Endothelial cell of umbilical vein (primary cell): ENCODE results near the gene ELK3. TPM values are rescaled to one million over a fixed set of nuclear protein-coding genes. Genes with fewer than 3 reads are reported as not detected.

Experiments
- BruUV-seq: library from RNA; stranded (reverse); fragments of 400-500 nt; replicated peaks from 2 replicates; lab custom pipeline; 2021; lab: Mats Ljungman, UMichigan
- CTCF ChIA-PET: fragments of 300-600, 350-600 bp; sonication (Branson Sonifier 250); formaldehyde crosslinking; loops from one replicate; lab custom pipeline; 2021; ENCODE audit warnings: antibody characterized with exemption, inconsistent platforms; lab: Charles Lee
- POLR2A ChIA-PET: fragments of 300-600, 350-600 bp; sonication (Branson Sonifier 250); formaldehyde crosslinking; loops from one replicate; lab custom pipeline; 2021; ENCODE audit warnings: antibody characterized with exemption, inconsistent platforms; lab: Charles Lee
- DNase-seq: peaks from one replicate; pipeline ENCODE4 v3.0.0-alpha.2; 2011; ENCODE audit warnings: low read depth, low spot score
- FAIRE-seq: peaks from 2 replicates; lab custom pipeline; 2011; peaks lifted over from hg19 to GRCh38; lab: Jason Lieb, UNC
- H2AFZ ChIP-seq: 2 replicates; pipeline ENCODE4 v1.6.0; 2012; ENCODE audit warnings: low read depth, low read length, control low read depth, inconsistent platforms
- H3K27ac ChIP-seq: 2 replicates; pipeline ENCODE4 v1.5.1; 2011; ENCODE audit warnings: low read depth, mild to moderate bottlenecking, control low read depth, low read length, moderate library complexity; ENCODE audit not compliant: insufficient read depth
- H3K27me3 ChIP-seq, 2 experiments: 2 replicates each; pipeline versions ENCODE4 v1.6.0 to v1.6.1; 2011; ENCODE audit warnings: low read length in 2 of 2, mixed read lengths in 1 of 2; ENCODE audit not compliant: control insufficient read depth in 2 of 2, insufficient read depth in 2 of 2
- H3K36me3 ChIP-seq, 2 experiments: 2 replicates in 1 of 2; 3 replicates in 1 of 2; pipeline ENCODE4 v1.5.1; 2011; ENCODE audit warnings: low read length in 2 of 2, mild to moderate bottlenecking in 1 of 2, moderate library complexity in 1 of 2; ENCODE audit not compliant: control insufficient read depth in 2 of 2, insufficient read depth in 2 of 2; ENCODE audit errors: extremely low read depth in 1 of 2
- H3K4me1 ChIP-seq: 3 replicates; pipeline ENCODE4 v1.5.1; 2011; ENCODE audit warnings: mild to moderate bottlenecking, low read length; ENCODE audit not compliant: control insufficient read depth, insufficient read depth; ENCODE audit errors: extremely low read depth
- H3K4me2 ChIP-seq: 2 replicates; pipeline ENCODE4 v1.6.1; 2011; ENCODE audit warnings: low read length, control low read depth, mixed read lengths; ENCODE audit not compliant: insufficient read depth
- H3K4me3 ChIP-seq, 3 experiments: fragments of 200-600 bp in 1 of 3; sonication (generic), shearing (Covaris generic) in 1 of 3; replicated peaks in 1 of 3; 2 replicates each; pipeline ENCODE4 v1.5.1; 2011 to 2016; ENCODE audit warnings: control low read depth in 3 of 3, low read length in 3 of 3, mild to moderate bottlenecking in 2 of 3, inconsistent platforms in 1 of 3, low read depth in 1 of 3, moderate library complexity in 1 of 3; ENCODE audit not compliant: insufficient read depth in 1 of 3
- H3K79me2 ChIP-seq: 2 replicates; pipeline ENCODE4 v1.6.0; 2012; ENCODE audit warnings: low read length, inconsistent platforms; ENCODE audit not compliant: control insufficient read depth, insufficient read depth
- H3K9ac ChIP-seq: replicated peaks from 2 replicates; pipeline ENCODE3; 2011; ENCODE audit warnings: low read length, control low read depth; ENCODE audit not compliant: insufficient read depth; ENCODE audit errors: extremely low read depth
- H3K9me1 ChIP-seq: replicated peaks from 3 replicates; pipeline ENCODE4 v1.6.0; 2011; ENCODE audit warnings: mild to moderate bottlenecking, low read length; ENCODE audit not compliant: control insufficient read depth, insufficient read depth; ENCODE audit errors: extremely low read depth
- H3K9me3 ChIP-seq: replicated peaks from 2 replicates; pipeline ENCODE4 v1.5.1; 2012; ENCODE audit warnings: low read length, inconsistent platforms; ENCODE audit not compliant: control insufficient read depth, insufficient read depth
- H4K20me1 ChIP-seq: replicated peaks from 2 replicates; pipeline ENCODE3; 2011; ENCODE audit warnings: mild to moderate bottlenecking, low read length; ENCODE audit not compliant: control insufficient read depth, insufficient read depth; ENCODE audit errors: extremely low read depth
- FOS ChIP-seq: IDR thresholded peaks from 2 replicates; pipeline ENCODE4 v1.6.1; 2011; ENCODE audit warnings: mild to moderate bottlenecking, low read length, moderate library complexity, borderline replicate concordance; ENCODE audit not compliant: insufficient read depth
- GATA2 ChIP-seq: IDR thresholded peaks from 2 replicates; pipeline ENCODE4 v1.7.0; 2011; ENCODE audit warnings: low read depth, mild to moderate bottlenecking, moderate library complexity, mixed read lengths, low read length; ENCODE audit not compliant: insufficient read length, insufficient read depth
- JUN ChIP-seq: IDR thresholded peaks from 2 replicates; pipeline ENCODE4 v1.6.1; 2011; ENCODE audit warnings: borderline replicate concordance, low read depth; ENCODE audit not compliant: insufficient read length, insufficient read depth
- MYC ChIP-seq: IDR thresholded peaks from one replicate; pipeline ENCODE4 v1.6.1; 2011; ENCODE audit warnings: mild to moderate bottlenecking, low read depth, low read length
- POLR2A ChIP-seq: IDR thresholded peaks from 2 replicates; pipeline ENCODE4 v1.6.1; 2012; ENCODE audit warnings: low read depth, mild to moderate bottlenecking, control low read depth, low read length
- POLR2AphosphoS5 ChIP-seq: IDR thresholded peaks from 2 replicates; pipeline ENCODE4 v1.6.1; 2012; ENCODE audit warnings: low read depth, mild to moderate bottlenecking, control low read depth, low read length, moderate library complexity; ENCODE audit not compliant: insufficient read depth
- dilution Hi-C: fragments of 300-500 bp; cut with MboI; formaldehyde crosslinking; loops from one replicate; pipeline ENCODE4 v1.15.0; 2019; ENCODE audit warnings: low sequenced_read_pairs; ENCODE audit not compliant: extremely low pct_ligation_motif_present
- intact Hi-C: fragments of 100-400 bp; cut with micrococcal nuclease; formaldehyde crosslinking; loops from one replicate; pipeline ENCODE4 v1.10.0; 2022
- polyA plus RNA-seq, 4 experiments: library from polyadenylated mRNA; depleted of rRNA in 3 of 4; stranded (reverse) in 3 of 4; unstranded in 1 of 4; fragments of >200 nt; gene quantifications; 2 replicates each; pipeline versions ENCODE4 v1.2.1 to v1.2.3, GENCODE V29; 2011 to 2012; ENCODE audit warnings: missing spikeins in 1 of 4
- total RNA-seq: library from RNA; stranded (reverse); gene quantifications from 2 replicates; pipeline ENCODE4 v1.2.3, GENCODE V29; 2021
- TF ChIP-seq, protein P1 (sequence below), 2 donors: IDR thresholded peaks; 1 replicate in 1 of 2; 2 replicates in 1 of 2; pipeline ENCODE4 v1.5.1; 2011; ENCODE audit warnings: low read length in 2 of 2, mild to moderate bottlenecking in 2 of 2, moderate library complexity in 2 of 2, control low read depth in 1 of 2, inconsistent platforms in 1 of 2, low read depth in 1 of 2; ENCODE audit not compliant: insufficient read depth in 1 of 2; ENCODE audit errors: extremely low read depth in 1 of 2
- TF ChIP-seq, protein P2 (sequence below): IDR thresholded peaks from 2 replicates; pipeline ENCODE4 v1.6.1; 2011; ENCODE audit not compliant: insufficient read depth, insufficient read length

Gene ELK3
- total and polyA plus RNA-seq, 2 donors (not counting 3 experiments of a cell fraction or from before 2014, with no cell fraction given): 64.8 to 132 TPM

DNA sequence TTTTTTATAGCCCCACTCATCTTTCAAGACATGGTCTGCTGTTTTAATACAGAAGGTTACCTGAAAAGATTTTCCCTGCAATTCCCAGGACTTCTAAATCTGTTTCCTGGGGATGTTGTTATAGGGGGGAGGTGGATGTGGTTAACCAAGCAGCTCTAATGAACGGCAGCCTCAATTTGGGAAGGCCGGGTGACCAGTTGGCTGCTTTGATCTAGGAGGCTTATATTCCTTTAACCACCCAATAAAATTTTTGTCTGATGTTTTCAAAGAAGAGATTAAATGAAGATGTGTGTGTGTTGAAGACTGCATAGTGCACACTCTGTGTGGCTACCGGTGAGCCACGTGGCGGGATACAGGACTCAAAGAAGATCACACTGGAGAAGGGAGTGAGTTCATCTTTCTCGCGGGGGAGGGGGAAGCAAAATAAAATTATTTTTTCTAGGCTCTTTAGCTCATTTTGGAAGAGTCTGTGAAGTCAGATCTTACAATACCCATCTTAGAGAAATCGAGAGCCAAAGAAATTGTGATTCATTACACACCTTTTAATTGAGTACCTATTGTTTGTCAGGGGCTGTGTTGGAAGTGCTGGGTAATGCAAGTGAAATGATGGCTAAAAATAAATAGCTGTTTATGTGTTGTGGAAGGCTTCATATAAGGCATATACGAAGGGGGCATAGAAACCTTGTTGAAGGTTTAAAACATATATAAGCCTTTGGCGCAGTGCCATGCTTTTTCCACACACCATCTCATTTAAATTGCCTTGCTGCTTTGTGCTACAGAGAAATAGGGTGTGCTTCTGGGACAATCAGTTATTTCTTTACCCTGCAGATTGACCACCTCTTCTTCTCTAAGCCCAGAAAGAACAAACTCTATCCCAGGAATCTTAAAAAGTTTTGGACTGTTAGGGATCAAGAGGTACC, 18.5 kb downstream of the ELK3 start:
- peak overlapping the region; percentile 82 for H3K27ac ChIP-seq
- H3K9me1 ChIP-seq: no peaks in the 10 kb centered on the region
- peaks cover 14 to 16% of the 10 kb centered on the region in 2 experiments for H3K36me3 ChIP-seq
- TF ChIP-seq FOS: no peak
- peak; percentile 8 for TF ChIP-seq POLR2A
- no peak for TF ChIP-seq JUN
- H3K9me3 ChIP-seq: no peaks in the 10 kb centered on the region
- ChIA-PET POLR2A (interaction anchor here (0.6 kb wide), 1 partner anchor 11 kb away, joined by 3 read pairs; no protein-coding TSS in a partner anchor), CTCF (interaction anchor here (0.9 to 2.6 kb wide), 5 partner anchors 16 to 304 kb away, joined by 3 to 12 read pairs (median 5); no protein-coding TSS in a partner anchor)
- peaks cover 98% of the 10 kb centered on the region for H3K79me2 ChIP-seq
- intact Hi-C loops: no loop called here
- FAIRE-seq (no peak), DNase-seq (peak; percentile 31)
- H4K20me1 ChIP-seq: no peaks in the 10 kb centered on the region
- H3K4me3 ChIP-seq: no peak overlapping the region
- H3K9ac ChIP-seq: peak overlapping the region; percentile 62
- dilution Hi-C loops: no loop called here
- H3K4me1 ChIP-seq: peaks cover 97% of the 10 kb centered on the region
- no peaks in the 10 kb centered on the region for H3K27me3 ChIP-seq
- peak overlapping the region; percentile 90 for H3K4me2 ChIP-seq
- no peak overlapping the region for H2AFZ ChIP-seq
- BruUV-seq: no TSS peak

DNA sequence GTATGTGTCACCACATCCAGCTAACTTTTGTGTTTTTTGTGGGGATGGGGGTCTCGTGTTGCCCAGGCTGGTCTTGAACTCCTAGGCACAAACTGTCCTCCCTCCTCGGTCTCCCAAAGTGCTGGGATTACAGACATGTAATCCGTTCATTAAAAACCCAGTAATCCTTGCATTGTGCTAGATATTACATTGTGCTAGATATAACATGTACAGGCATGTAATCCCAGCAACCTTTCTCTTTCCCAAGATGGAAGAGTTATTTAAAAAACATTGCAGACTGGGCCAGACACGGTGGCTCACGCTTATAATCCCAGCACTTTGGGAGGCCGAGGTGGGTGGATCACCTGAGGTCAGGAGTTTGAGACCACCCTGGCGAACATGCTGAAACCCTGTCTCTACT, 19.7 kb downstream of the ELK3 start:
- CTCF ChIA-PET: interaction anchor here (1.6 to 1.8 kb wide), 2 partner anchors 81 to 82 kb away, joined by 7 to 8 read pairs; no protein-coding TSS in a partner anchor
- Histone ChIP-seq H3K27me3 (no peaks in the 10 kb centered on the region), H3K4me1 (peaks cover 95% of the 10 kb centered on the region), H3K9ac (no peak overlapping the region), H3K4me2 (no peak overlapping the region), H3K4me3 (no peak overlapping the region), H3K36me3 (peaks cover 17 to 20% of the 10 kb centered on the region in 2 experiments), H3K27ac (peak overlapping the region; percentile 82), H4K20me1 (no peaks in the 10 kb centered on the region), H2AFZ (no peak overlapping the region), H3K79me2 (peaks cover 94% of the 10 kb centered on the region), H3K9me3 (no peaks in the 10 kb centered on the region), H3K9me1 (no peaks in the 10 kb centered on the region)
- intact Hi-C loops (loop anchor here (2.0 kb wide), 2 partner anchors 295 to 303 kb away; no protein-coding TSS in a partner anchor), dilution Hi-C loops (no loop called here)
- FAIRE-seq: no peak
- no TSS peak for BruUV-seq
- POLR2A ChIA-PET: no interaction called here
- TF ChIP-seq GATA2 (no peak), MYC (no peak), POLR2A (no peak), POLR2AphosphoS5 (no peak), JUN (no peak)
- TF ChIP-seq, protein P1, sequence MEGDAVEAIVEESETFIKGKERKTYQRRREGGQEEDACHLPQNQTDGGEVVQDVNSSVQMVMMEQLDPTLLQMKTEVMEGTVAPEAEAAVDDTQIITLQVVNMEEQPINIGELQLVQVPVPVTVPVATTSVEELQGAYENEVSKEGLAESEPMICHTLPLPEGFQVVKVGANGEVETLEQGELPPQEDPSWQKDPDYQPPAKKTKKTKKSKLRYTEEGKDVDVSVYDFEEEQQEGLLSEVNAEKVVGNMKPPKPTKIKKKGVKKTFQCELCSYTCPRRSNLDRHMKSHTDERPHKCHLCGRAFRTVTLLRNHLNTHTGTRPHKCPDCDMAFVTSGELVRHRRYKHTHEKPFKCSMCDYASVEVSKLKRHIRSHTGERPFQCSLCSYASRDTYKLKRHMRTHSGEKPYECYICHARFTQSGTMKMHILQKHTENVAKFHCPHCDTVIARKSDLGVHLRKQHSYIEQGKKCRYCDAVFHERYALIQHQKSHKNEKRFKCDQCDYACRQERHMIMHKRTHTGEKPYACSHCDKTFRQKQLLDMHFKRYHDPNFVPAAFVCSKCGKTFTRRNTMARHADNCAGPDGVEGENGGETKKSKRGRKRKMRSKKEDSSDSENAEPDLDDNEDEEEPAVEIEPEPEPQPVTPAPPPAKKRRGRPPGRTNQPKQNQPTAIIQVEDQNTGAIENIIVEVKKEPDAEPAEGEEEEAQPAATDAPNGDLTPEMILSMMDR (IDR thresholded peaks at IDR 0.05; ENCODE audit: extremely low read depth in 1 of 2, insufficient read depth in 1 of 2, low read depth in 1 of 2, low read length in 2 of 2): no peak
- TF ChIP-seq, protein P2, sequence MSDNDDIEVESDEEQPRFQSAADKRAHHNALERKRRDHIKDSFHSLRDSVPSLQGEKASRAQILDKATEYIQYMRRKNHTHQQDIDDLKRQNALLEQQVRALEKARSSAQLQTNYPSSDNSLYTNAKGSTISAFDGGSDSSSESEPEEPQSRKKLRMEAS: no peak
- no peak for DNase-seq
